ENCODE data around the gene GPR32.
A peak's percentile ranks its signal among the peaks of the same experiment; 100 is the strongest.
"Not testable (repeated sequence)": the region's sequence is repeated elsewhere in the genome, so short reads cannot be mapped to it uniquely, and the experiment has no call there.

Gene GPR32

GRCh38 chr19:50764409-50764808, 5.9 kb upstream of the GPR32 start:
- Mint-ChIP-seq H3K4me1 (ENCODE audit: low read depth) (no peaks in the 10 kb centered on the region), H3K27me3 (peaks cover 3% of the 10 kb centered on the region), H3K4me3 (no peak overlapping the region), H3K9me3 (ENCODE audit: low read depth) (no peaks in the 10 kb centered on the region), H3K27ac (no peak overlapping the region), H3K36me3 (no peaks in the 10 kb centered on the region)

- not testable (repeated sequence) for H3K4me3 Mint-ChIP-seq; H3K27ac Mint-ChIP-seq; H3K36me3 Mint-ChIP-seq; H3K9me3 Mint-ChIP-seq (ENCODE audit: low read depth); H3K27me3 Mint-ChIP-seq; H3K4me1 Mint-ChIP-seq (ENCODE audit: low read depth)
Measured at GRCh38 chr19:50766746-50767145, 3.5 kb upstream of the GPR32 start.

GRCh38 chr19:50767263-50767662, 3.0 kb upstream of the GPR32 start:
- not testable (repeated sequence) for H3K9me3 Mint-ChIP-seq (ENCODE audit: low read depth); H3K4me1 Mint-ChIP-seq (ENCODE audit: low read depth); H3K27ac Mint-ChIP-seq; H3K27me3 Mint-ChIP-seq; H3K4me3 Mint-ChIP-seq; H3K36me3 Mint-ChIP-seq

GRCh38 chr19:50768277-50768676, 2.0 kb upstream of the GPR32 start:
- no peak overlapping the region for H3K4me3 Mint-ChIP-seq
- no peak overlapping the region for H3K27ac Mint-ChIP-seq
- peaks cover 8% of the 10 kb centered on the region for H3K27me3 Mint-ChIP-seq
- H3K4me1 Mint-ChIP-seq (ENCODE audit: low read depth), result no peaks in the 10 kb centered on the region
- no peaks in the 10 kb centered on the region for H3K36me3 Mint-ChIP-seq
- H3K9me3 Mint-ChIP-seq (ENCODE audit: low read depth), result no peaks in the 10 kb centered on the region

- no peaks in the 10 kb centered on the region for H3K9me3 Mint-ChIP-seq (ENCODE audit: low read depth)
- no peaks in the 10 kb centered on the region for H3K36me3 Mint-ChIP-seq
- no peaks in the 10 kb centered on the region for H3K4me1 Mint-ChIP-seq (ENCODE audit: low read depth)
- H3K4me3 Mint-ChIP-seq, result no peak overlapping the region
- H3K27me3 Mint-ChIP-seq, result peaks cover 20% of the 10 kb centered on the region
- no peak overlapping the region for H3K27ac Mint-ChIP-seq
Measured at GRCh38 chr19:50770888-50771287, 624 bp downstream of the GPR32 start.

- Mint-ChIP-seq H3K27ac (no peak overlapping the region), H3K9me3 (ENCODE audit: low read depth) (no peaks in the 10 kb centered on the region), H3K4me3 (no peak overlapping the region), H3K4me1 (ENCODE audit: low read depth) (no peaks in the 10 kb centered on the region), H3K27me3 (peaks cover 25% of the 10 kb centered on the region), H3K36me3 (no peaks in the 10 kb centered on the region)
Measured at GRCh38 chr19:50772476-50772875, 2.2 kb downstream of the GPR32 start.

GRCh38 chr19:50772912-50773311, 2.6 kb downstream of the GPR32 start:
- H3K4me1 Mint-ChIP-seq (ENCODE audit: low read depth); H3K4me3 Mint-ChIP-seq; H3K36me3 Mint-ChIP-seq; H3K27ac Mint-ChIP-seq; H3K9me3 Mint-ChIP-seq (ENCODE audit: low read depth): not testable (repeated sequence)
- H3K27me3 Mint-ChIP-seq, result peaks cover 28% of the 10 kb centered on the region

- not testable (repeated sequence) for H3K27ac Mint-ChIP-seq; H3K4me3 Mint-ChIP-seq; H3K4me1 Mint-ChIP-seq (ENCODE audit: low read depth); H3K36me3 Mint-ChIP-seq; H3K9me3 Mint-ChIP-seq (ENCODE audit: low read depth)
- peaks cover 31% of the 10 kb centered on the region for H3K27me3 Mint-ChIP-seq
Measured at GRCh38 chr19:50773454-50773853, 3.2 kb downstream of the GPR32 start.

GRCh38 chr19:50776131-50776530, 5.9 kb downstream of the GPR32 start:
- Mint-ChIP-seq H3K4me1 (ENCODE audit: low read depth) (peaks cover 5% of the 10 kb centered on the region), H3K4me3 (no peak overlapping the region), H3K9me3 (ENCODE audit: low read depth) (no peaks in the 10 kb centered on the region), H3K27me3 (peaks cover 47% of the 10 kb centered on the region), H3K27ac (no peak overlapping the region), H3K36me3 (no peaks in the 10 kb centered on the region)

- Mint-ChIP-seq H3K9me3 (ENCODE audit: low read depth) (no peaks in the 10 kb centered on the region), H3K4me1 (ENCODE audit: low read depth) (peaks cover 5% of the 10 kb centered on the region), H3K4me3 (no peak overlapping the region), H3K27ac (no peak overlapping the region), H3K27me3 (peaks cover 47% of the 10 kb centered on the region), H3K36me3 (no peaks in the 10 kb centered on the region)
Measured at GRCh38 chr19:50777261-50777660, 7.0 kb downstream of the GPR32 start.

GRCh38 chr19:50777830-50778303, 7.6 kb downstream of the GPR32 start:
- H3K4me1 Mint-ChIP-seq (ENCODE audit: low read depth), result peaks cover 7% of the 10 kb centered on the region

GRCh38 chr19:50778906-50779430, 8.7 kb downstream of the GPR32 start:
- H3K4me3 Mint-ChIP-seq, result no peak overlapping the region
- peaks cover 13% of the 10 kb centered on the region for H3K4me1 Mint-ChIP-seq (ENCODE audit: low read depth)
- H3K36me3 Mint-ChIP-seq, result no peaks in the 10 kb centered on the region
- no peak overlapping the region for H3K27ac Mint-ChIP-seq
- no peaks in the 10 kb centered on the region for H3K9me3 Mint-ChIP-seq (ENCODE audit: low read depth)
- peaks cover 47% of the 10 kb centered on the region for H3K27me3 Mint-ChIP-seq

More at GRCh38 chr19:50777830-50778303, 7.6 kb downstream of the GPR32 start:
- Mint-ChIP-seq H3K9me3 (ENCODE audit: low read depth) (no peaks in the 10 kb centered on the region), H3K36me3 (no peaks in the 10 kb centered on the region), H3K4me3 (no peak overlapping the region), H3K27ac (no peak overlapping the region), H3K27me3 (peaks cover 50% of the 10 kb centered on the region)

GRCh38 chr19:50779504-50780457, 9.5 kb downstream of the GPR32 start:
- H3K27me3 Mint-ChIP-seq, result peaks cover 42% of the 10 kb centered on the region
- H3K27ac Mint-ChIP-seq, result no peak overlapping the region
- H3K9me3 Mint-ChIP-seq (ENCODE audit: low read depth), result no peaks in the 10 kb centered on the region
- no peak overlapping the region for H3K4me3 Mint-ChIP-seq
- peaks cover 13% of the 10 kb centered on the region for H3K4me1 Mint-ChIP-seq (ENCODE audit: low read depth)
- H3K36me3 Mint-ChIP-seq, result no peaks in the 10 kb centered on the region

- Mint-ChIP-seq H3K27me3 (peaks cover 36% of the 10 kb centered on the region), H3K9me3 (ENCODE audit: low read depth) (no peaks in the 10 kb centered on the region), H3K27ac (no peak overlapping the region), H3K4me3 (no peak overlapping the region), H3K4me1 (ENCODE audit: low read depth) (peaks cover 13% of the 10 kb centered on the region), H3K36me3 (no peaks in the 10 kb centered on the region)
Measured at GRCh38 chr19:50780753-50781435, 10.6 kb downstream of the GPR32 start.

GRCh38 chr19:50783848-50784152, 13.5 kb downstream of the GPR32 start:
- peak overlapping the region; percentile 50 for H3K27ac Mint-ChIP-seq
- H3K36me3 Mint-ChIP-seq; H3K4me1 Mint-ChIP-seq (ENCODE audit: low read depth); H3K9me3 Mint-ChIP-seq (ENCODE audit: low read depth); H3K4me3 Mint-ChIP-seq: not testable (repeated sequence)
- peaks cover 23% of the 10 kb centered on the region for H3K27me3 Mint-ChIP-seq

All from activated naive CD8-positive, alpha-beta T cell (primary cell).